ENCODE measurements around the gene IVNS1ABP. TPM values are rescaled to one million over a fixed set of nuclear protein-coding genes. Genes with fewer than 3 reads are reported as not detected.
"Not testable (repeated sequence)": the region's sequence is repeated elsewhere in the genome, so short reads cannot be mapped to it uniquely, and the experiment has no call there.

IVNS1ABP gene
- total and polyA plus RNA-seq, 2 donors (not counting 1 experiment from before 2014, with no cell fraction given) = 17.8 to 23.8 TPM

- not testable (repeated sequence) for H3K4me1 ChIP-seq (ENCODE audit: control insufficient read depth, extremely low read depth, insufficient read depth, low read length); H3K4me3 ChIP-seq (replicated peaks in 1 of 4; ENCODE audit: control extremely low read depth in 1 of 4, insufficient read depth in 1 of 4, low read depth in 3 of 4, low read length in 4 of 4); H3K27ac ChIP-seq (ENCODE audit: insufficient read depth, low read length); H4K20me1 ChIP-seq (ENCODE audit: control insufficient read depth, extremely low read depth, insufficient read depth, low read length); H2AFZ ChIP-seq (ENCODE audit: low read length); H3K9me3 ChIP-seq (ENCODE audit: control insufficient read depth, insufficient read depth, low read depth, low read length); H3K79me2 ChIP-seq (ENCODE audit: control insufficient read depth, insufficient read depth, low read length); H3K4me2 ChIP-seq (ENCODE audit: extremely low read depth, insufficient read depth, low read length); DNase-seq (ENCODE audit: low read depth in 2 of 2); H3K9ac ChIP-seq (ENCODE audit: insufficient read depth, low read length); H3K36me3 ChIP-seq (ENCODE audit: control insufficient read depth, insufficient read depth, low read length); H3K27me3 ChIP-seq (ENCODE audit: control insufficient read depth, insufficient read depth, low read length)
Observed at GRCh38 chr1:185252404-185252803, 64.6 kb downstream of the IVNS1ABP start.

GRCh38 chr1:185251928-185252327 lies 65.1 kb downstream of the IVNS1ABP start:
- not testable (repeated sequence) for H3K4me3 ChIP-seq (replicated peaks in 1 of 4; ENCODE audit: control extremely low read depth in 1 of 4, insufficient read depth in 1 of 4, low read depth in 3 of 4, low read length in 4 of 4); H3K27ac ChIP-seq (ENCODE audit: insufficient read depth, low read length); H4K20me1 ChIP-seq (ENCODE audit: control insufficient read depth, extremely low read depth, insufficient read depth, low read length); H3K4me1 ChIP-seq (ENCODE audit: control insufficient read depth, extremely low read depth, insufficient read depth, low read length); DNase-seq (ENCODE audit: low read depth in 2 of 2); H2AFZ ChIP-seq (ENCODE audit: low read length); H3K79me2 ChIP-seq (ENCODE audit: control insufficient read depth, insufficient read depth, low read length); H3K27me3 ChIP-seq (ENCODE audit: control insufficient read depth, insufficient read depth, low read length); H3K9me3 ChIP-seq (ENCODE audit: control insufficient read depth, insufficient read depth, low read depth, low read length); H3K36me3 ChIP-seq (ENCODE audit: control insufficient read depth, insufficient read depth, low read length); H3K4me2 ChIP-seq (ENCODE audit: extremely low read depth, insufficient read depth, low read length); H3K9ac ChIP-seq (ENCODE audit: insufficient read depth, low read length)

GRCh38 chr1:185250063-185250462 lies 67.0 kb downstream of the IVNS1ABP start:
- Histone ChIP-seq H3K4me1 (ENCODE audit: control insufficient read depth, extremely low read depth, insufficient read depth, low read length) (no peaks in the 10 kb centered on the region), H3K27me3 (ENCODE audit: control insufficient read depth, insufficient read depth, low read length) (no peaks in the 10 kb centered on the region), H3K4me2 (ENCODE audit: extremely low read depth, insufficient read depth, low read length) (no peak overlapping the region), H3K9me3 (ENCODE audit: control insufficient read depth, insufficient read depth, low read depth, low read length) (no peaks in the 10 kb centered on the region), H4K20me1 (ENCODE audit: control insufficient read depth, extremely low read depth, insufficient read depth, low read length) (no peaks in the 10 kb centered on the region), H3K9ac (ENCODE audit: insufficient read depth, low read length) (no peak overlapping the region), H2AFZ (ENCODE audit: low read length) (no peak overlapping the region), H3K36me3 (ENCODE audit: control insufficient read depth, insufficient read depth, low read length) (no peaks in the 10 kb centered on the region), H3K79me2 (ENCODE audit: control insufficient read depth, insufficient read depth, low read length) (no peaks in the 10 kb centered on the region), H3K4me3 (replicated peaks in 1 of 4; ENCODE audit: control extremely low read depth in 1 of 4, insufficient read depth in 1 of 4, low read depth in 3 of 4, low read length in 4 of 4) (no peak overlapping the region), H3K27ac (ENCODE audit: insufficient read depth, low read length) (no peak overlapping the region)
- no peak for DNase-seq (ENCODE audit: low read depth in 2 of 2)
- TF ChIP-seq CTCF (conservative IDR thresholded peaks at IDR 0.05 in 1 of 2, IDR thresholded peaks at IDR 0.05 in 1 of 2; ENCODE audit: low read depth in 1 of 2, low read length in 2 of 2) (no peak), EZH2 (IDR thresholded peaks at IDR 0.05; ENCODE audit: low read length, missing control alignments) (no peak)

- Histone ChIP-seq H3K9ac (ENCODE audit: insufficient read depth, low read length) (no peak overlapping the region), H2AFZ (ENCODE audit: low read length) (no peak overlapping the region), H3K4me2 (ENCODE audit: extremely low read depth, insufficient read depth, low read length) (no peak overlapping the region), H3K9me3 (ENCODE audit: control insufficient read depth, insufficient read depth, low read depth, low read length) (no peaks in the 10 kb centered on the region), H3K27ac (ENCODE audit: insufficient read depth, low read length) (no peak overlapping the region), H3K36me3 (ENCODE audit: control insufficient read depth, insufficient read depth, low read length) (no peaks in the 10 kb centered on the region), H4K20me1 (ENCODE audit: control insufficient read depth, extremely low read depth, insufficient read depth, low read length) (no peaks in the 10 kb centered on the region), H3K4me3 (replicated peaks in 1 of 4; ENCODE audit: control extremely low read depth in 1 of 4, insufficient read depth in 1 of 4, low read depth in 3 of 4, low read length in 4 of 4) (no peak overlapping the region), H3K4me1 (ENCODE audit: control insufficient read depth, extremely low read depth, insufficient read depth, low read length) (no peaks in the 10 kb centered on the region), H3K27me3 (ENCODE audit: control insufficient read depth, insufficient read depth, low read length) (no peaks in the 10 kb centered on the region), H3K79me2 (ENCODE audit: control insufficient read depth, insufficient read depth, low read length) (no peaks in the 10 kb centered on the region)
- TF ChIP-seq EZH2 (IDR thresholded peaks at IDR 0.05; ENCODE audit: low read length, missing control alignments) (no peak), CTCF (conservative IDR thresholded peaks at IDR 0.05 in 1 of 2, IDR thresholded peaks at IDR 0.05 in 1 of 2; ENCODE audit: low read depth in 1 of 2, low read length in 2 of 2) (no peak)
- no peak for DNase-seq (ENCODE audit: low read depth in 2 of 2)
Observed at GRCh38 chr1:185249563-185249962, 67.5 kb downstream of the IVNS1ABP start.

Other genes starting within 250 kb of the IVNS1ABP start
- 22.3 and 26.4 TPM in 2 replicates for gene TRMT1L, start 160.3 kb downstream of the IVNS1ABP start, total RNA-seq
- 19.4 and 19.6 TPM in 2 replicates for gene TRMT1L, start 160.3 kb downstream of the IVNS1ABP start, polyA plus RNA-seq
- 8.4 and 8.7 TPM in 2 replicates for gene SWT1, start 160.1 kb downstream of the IVNS1ABP start, total RNA-seq
- gene SWT1, start 160.1 kb downstream of the IVNS1ABP start, polyA plus RNA-seq = 2.2 and 3.4 TPM in 2 replicates